ENCODE measurements around the gene C9orf153. TPM values are rescaled to one million over a fixed set of nuclear protein-coding genes. Genes with fewer than 3 reads are reported as not detected.

The C9orf153 gene
- total and polyA plus RNA-seq, 7 donors = 0.04 to 0.51 (median 0.17) TPM; not detected in 1

DNA sequence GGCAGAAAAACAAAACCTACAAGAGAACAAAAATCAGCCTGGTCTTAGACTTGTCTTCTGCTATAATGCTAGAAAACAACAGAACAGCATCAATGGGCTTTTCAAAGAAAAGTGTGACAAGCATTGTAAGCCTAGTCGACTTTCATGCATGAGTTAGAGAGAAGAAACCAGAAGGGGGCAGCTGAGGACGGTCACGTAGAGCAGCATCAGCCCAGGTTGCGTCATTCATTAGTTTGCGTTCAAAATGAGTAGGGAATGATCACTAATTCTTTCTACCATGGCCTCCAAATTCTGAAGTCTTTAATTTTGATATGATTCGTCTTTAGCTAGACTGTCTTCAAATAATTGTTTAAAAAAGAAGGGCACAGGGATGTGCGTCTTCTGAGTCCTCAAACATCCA, 27.6 kb upstream of the C9orf153 start:
- intact Hi-C loops (cut with DNase I) = no loop called here
- Histone ChIP-seq H3K27me3 (ENCODE audit: insufficient read depth in 3 of 3, low read length in 2 of 3) (no peaks in the 10 kb centered on the region), H3K4me3 (no peak overlapping the region), H3K4me1 (peaks cover 4% of the 10 kb centered on the region), H3K27ac (no peak overlapping the region), H3K9me3 (no peaks in the 10 kb centered on the region), H3K36me3 (ENCODE audit: insufficient read depth in 1 of 2, low read depth in 1 of 2) (peaks cover 0 to 31% of the 10 kb centered on the region in 2 donors)
- TF ChIP-seq, protein P1, sequence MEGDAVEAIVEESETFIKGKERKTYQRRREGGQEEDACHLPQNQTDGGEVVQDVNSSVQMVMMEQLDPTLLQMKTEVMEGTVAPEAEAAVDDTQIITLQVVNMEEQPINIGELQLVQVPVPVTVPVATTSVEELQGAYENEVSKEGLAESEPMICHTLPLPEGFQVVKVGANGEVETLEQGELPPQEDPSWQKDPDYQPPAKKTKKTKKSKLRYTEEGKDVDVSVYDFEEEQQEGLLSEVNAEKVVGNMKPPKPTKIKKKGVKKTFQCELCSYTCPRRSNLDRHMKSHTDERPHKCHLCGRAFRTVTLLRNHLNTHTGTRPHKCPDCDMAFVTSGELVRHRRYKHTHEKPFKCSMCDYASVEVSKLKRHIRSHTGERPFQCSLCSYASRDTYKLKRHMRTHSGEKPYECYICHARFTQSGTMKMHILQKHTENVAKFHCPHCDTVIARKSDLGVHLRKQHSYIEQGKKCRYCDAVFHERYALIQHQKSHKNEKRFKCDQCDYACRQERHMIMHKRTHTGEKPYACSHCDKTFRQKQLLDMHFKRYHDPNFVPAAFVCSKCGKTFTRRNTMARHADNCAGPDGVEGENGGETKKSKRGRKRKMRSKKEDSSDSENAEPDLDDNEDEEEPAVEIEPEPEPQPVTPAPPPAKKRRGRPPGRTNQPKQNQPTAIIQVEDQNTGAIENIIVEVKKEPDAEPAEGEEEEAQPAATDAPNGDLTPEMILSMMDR (IDR thresholded peaks at IDR 0.05) = no peak
- no peak for ATAC-seq
- no peak for DNase-seq
- WGBS, 3 donors = 53 to 71% (median 66%) methylated on average over 7 of the region's 7 CpGs

DNA sequence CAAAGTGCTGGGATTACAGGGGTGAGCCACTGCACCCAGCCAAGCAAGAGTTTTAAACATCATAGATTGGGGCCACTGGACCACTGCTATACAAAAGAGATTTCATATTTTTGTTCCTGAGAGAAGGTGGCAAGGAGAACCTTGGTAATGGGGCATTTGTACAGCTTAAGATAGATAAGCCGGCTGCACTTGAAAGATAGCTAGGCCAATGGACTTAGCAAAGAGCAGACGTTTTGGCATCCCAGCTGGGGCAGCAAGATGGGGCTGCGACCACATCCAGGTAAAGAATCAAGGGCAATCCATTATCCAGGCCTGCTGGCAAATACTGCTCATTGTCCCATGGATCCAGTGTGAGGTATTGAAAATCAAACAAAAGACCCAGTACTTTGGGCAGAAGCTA, 26.8 kb upstream of the C9orf153 start:
- ATAC-seq = no peak
- Histone ChIP-seq H3K27me3 (ENCODE audit: insufficient read depth in 3 of 3, low read length in 2 of 3) (no peaks in the 10 kb centered on the region), H3K4me1 (peaks cover 6% of the 10 kb centered on the region), H3K4me3 (no peak overlapping the region), H3K36me3 (ENCODE audit: insufficient read depth in 1 of 2, low read depth in 1 of 2) (peaks cover 0 to 31% of the 10 kb centered on the region in 2 donors), H3K9me3 (no peaks in the 10 kb centered on the region), H3K27ac (no peak overlapping the region)
- intact Hi-C loops (cut with DNase I) = no loop called here
- WGBS, 3 donors = 47 to 65% (median 56%) methylated on average over 3 of the region's 3 CpGs
- TF ChIP-seq, protein P1 (IDR thresholded peaks at IDR 0.05) = no peak
- no peak for DNase-seq

DNA sequence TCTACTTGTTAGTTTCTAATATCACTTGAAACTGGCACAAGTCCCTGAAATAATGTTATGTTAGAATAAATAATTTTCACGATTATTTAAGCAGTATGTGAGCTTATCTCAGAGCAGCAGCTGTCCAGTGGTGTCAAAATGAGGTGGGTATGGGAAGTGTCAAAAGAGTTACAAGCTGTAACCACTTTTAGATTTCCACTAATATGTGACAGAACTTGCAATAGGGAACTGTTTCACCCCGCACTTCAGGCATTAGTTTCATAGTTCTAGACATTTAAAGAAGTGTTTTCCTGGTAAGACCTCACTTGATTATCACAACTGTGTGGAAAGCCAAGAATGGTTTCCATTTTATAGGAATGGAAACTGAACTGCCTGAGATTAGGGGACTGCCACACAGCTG, 25.8 kb upstream of the C9orf153 start:
- no peak for DNase-seq
- intact Hi-C loops (cut with DNase I) = no loop called here
- 45 to 67% (median 65%) methylated on average over 2 of the region's 2 CpGs for WGBS, 3 donors

DNA sequence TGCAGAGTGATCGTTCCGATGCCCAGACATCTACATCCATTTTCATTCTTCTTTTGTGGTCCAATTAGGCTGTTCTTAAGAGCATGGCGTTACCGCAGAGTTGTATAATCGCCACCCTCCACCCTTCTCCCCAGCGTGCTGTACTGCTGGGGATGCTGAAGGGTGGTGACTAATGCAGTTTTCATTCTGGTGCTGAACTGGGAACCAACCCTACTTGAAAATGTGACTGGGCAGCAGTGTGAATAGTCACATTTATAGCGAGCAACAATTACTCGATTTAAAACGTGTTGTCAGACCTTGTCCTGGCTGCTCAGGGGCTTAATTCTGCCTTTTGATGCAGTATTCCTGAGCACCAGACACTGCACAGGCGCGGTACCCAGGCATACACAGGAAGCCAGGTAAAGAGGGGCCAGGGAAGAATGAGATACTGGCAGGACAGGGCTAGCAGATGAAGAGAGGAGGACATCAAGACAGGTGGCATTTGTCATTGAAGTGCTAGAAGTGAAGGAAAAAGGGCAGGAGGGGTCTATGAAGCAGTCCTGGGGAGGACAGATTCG, 23.6 kb upstream of the C9orf153 start:
- intact Hi-C loops (cut with DNase I) = loop anchor here in 1 of 2 donors (5.0 kb wide), 1 partner anchor 69 kb away; the partner anchor contains the start of gene TUT7
- WGBS, 3 donors = 18 to 20% (median 19%) methylated on average over 12 of the region's 12 CpGs
- TF ChIP-seq, protein P1 (IDR thresholded peaks at IDR 0.05) = no peak
- Histone ChIP-seq H3K4me3 (peak overlapping the region; percentile 89), H3K27me3 (ENCODE audit: insufficient read depth in 3 of 3, low read length in 2 of 3) (no peaks in the 10 kb centered on the region), H3K9me3 (no peaks in the 10 kb centered on the region), H3K4me1 (peaks cover 30% of the 10 kb centered on the region), H3K27ac (peak overlapping the region; percentile 99), H3K36me3 (ENCODE audit: insufficient read depth in 1 of 2, low read depth in 1 of 2) (peaks cover 0 to 16% of the 10 kb centered on the region in 2 donors)
- DNase-seq (no peak), ATAC-seq (peak; percentile 18 to 51 (median 35))

More for the DNA sequence above, 25.8 kb upstream of the C9orf153 start:
- Histone ChIP-seq H3K27me3 (ENCODE audit: insufficient read depth in 3 of 3, low read length in 2 of 3) (no peaks in the 10 kb centered on the region), H3K36me3 (ENCODE audit: insufficient read depth in 1 of 2, low read depth in 1 of 2) (peaks cover 0 to 30% of the 10 kb centered on the region in 2 donors), H3K4me3 (no peak overlapping the region), H3K9me3 (no peaks in the 10 kb centered on the region), H3K4me1 (peaks cover 16% of the 10 kb centered on the region), H3K27ac (no peak overlapping the region)
- ATAC-seq = no peak
- TF ChIP-seq, protein P1 (IDR thresholded peaks at IDR 0.05) = no peak
